HepG2 (cell line): ENCODE data around the gene TBC1D14. TPM values are rescaled to one million over a fixed set of nuclear protein-coding genes. Genes with fewer than 3 reads are reported as not detected.
A peak's percentile ranks its signal among the peaks of the same experiment; 100 is the strongest.

Experiments used
- EP300 ChIP-seq, 3 experiments: sonication (generic) in 1 of 3; formaldehyde crosslinking in 1 of 3; IDR thresholded peaks; 2 replicates each; pipeline versions ENCODE4 v1.5.1 to v1.6.1; 2011 to 2020; ENCODE audit warnings: low read depth in 2 of 3, low read length in 2 of 3, borderline replicate concordance in 1 of 3, improper control_type of control experiment in 1 of 3, mild to moderate bottlenecking in 1 of 3, missing genetic modification reagents in 1 of 3, moderate library complexity in 1 of 3
- ERF ChIP-seq: IDR thresholded peaks from 2 replicates; pipeline ENCODE4 v1.6.1; 2018; ENCODE audit warnings: missing biosample characterization, missing genetic modification reagents
- ETV5 ChIP-seq: IDR thresholded peaks from 2 replicates; pipeline ENCODE4 v1.6.1; 2018; ENCODE audit warnings: missing biosample characterization, missing genetic modification reagents, inconsistent platforms, borderline replicate concordance
- GZF1 ChIP-seq: sonication (generic); formaldehyde crosslinking; IDR thresholded peaks from 2 replicates; pipeline ENCODE4 v1.5.1; 2020; ENCODE audit warnings: mild to moderate bottlenecking, missing genetic modification reagents
- PAX8 ChIP-seq: sonication (generic); formaldehyde crosslinking; IDR thresholded peaks from 2 replicates; pipeline ENCODE4 v1.8.0; 2022; ENCODE audit warnings: mild to moderate bottlenecking, missing genetic modification reagents, borderline replicate concordance
- RAD21 ChIP-seq: fragments of 450-650 bp; formaldehyde crosslinking; IDR thresholded peaks from 2 replicates; pipeline ENCODE4 v1.5.0; 2020; ENCODE audit warnings: mild to moderate bottlenecking
- SRSF1 ChIP-seq: fragments of 200-400 bp; formaldehyde crosslinking; optimal IDR thresholded peaks from 2 replicates; pipeline ENCODE3; 2017; ENCODE audit warnings: mild to moderate bottlenecking, low read depth, low read length, moderate library complexity
- SRSF4 ChIP-seq: fragments of 200-400 bp; formaldehyde crosslinking; IDR thresholded peaks from one replicate; pipeline ENCODE4 v1.6.1; 2018; ENCODE audit warnings: mild to moderate bottlenecking, low read depth, low read length, moderate library complexity; ENCODE audit not compliant: poor library complexity, severe bottlenecking
- STAT5B ChIP-seq: sonication (generic); formaldehyde crosslinking; IDR thresholded peaks from 2 replicates; pipeline ENCODE4 v1.4.0; 2020; ENCODE audit warnings: missing genetic modification reagents
- TBX2 ChIP-seq: sonication (generic); formaldehyde crosslinking; IDR thresholded peaks from 2 replicates; pipeline ENCODE4 v1.5.0; 2020; ENCODE audit warnings: missing genetic modification reagents, mild to moderate bottlenecking, borderline replicate concordance
- TOE1 ChIP-seq: sonication (generic); formaldehyde crosslinking; IDR thresholded peaks from 2 replicates; pipeline ENCODE4 v1.4.0; 2020; ENCODE audit warnings: mild to moderate bottlenecking, missing genetic modification reagents
- ZBTB10 ChIP-seq: sonication (generic); formaldehyde crosslinking; IDR thresholded peaks from 2 replicates; pipeline ENCODE4 v1.4.0; 2020; ENCODE audit warnings: missing genetic modification reagents, borderline replicate concordance
- ZNF33B ChIP-seq: sonication (generic); formaldehyde crosslinking; IDR thresholded peaks from 2 replicates; pipeline ENCODE4 v1.5.1; 2020; ENCODE audit warnings: mild to moderate bottlenecking, missing genetic modification reagents
- ZNF512 ChIP-seq: sonication (generic); formaldehyde crosslinking; IDR thresholded peaks from 2 replicates; pipeline ENCODE4 v1.4.0; 2020; ENCODE audit warnings: mild to moderate bottlenecking, missing genetic modification reagents
- ZNF644 ChIP-seq: IDR thresholded peaks from 2 replicates; pipeline ENCODE4 v1.6.1; 2016; ENCODE audit warnings: low read depth
- polyA plus RNA-seq, 8 experiments: library from polyadenylated mRNA; depleted of rRNA in 3 of 8; stranded (reverse) in 7 of 8; unstranded in 1 of 8; fragments of >200 nt; fragmentation: Illumina TruSeq in 4 of 8; extraction: Trizol in 4 of 8; gene quantifications; 2 replicates each; pipeline versions ENCODE4 v1.2.1 to v1.2.3, GENCODE V29; 2011 to 2016; ENCODE audit warnings: low read depth in 4 of 8, missing spikeins in 1 of 8, mixed read lengths in 1 of 8; ENCODE audit not compliant: insufficient read depth in 1 of 8
- total RNA-seq, 5 experiments: library from RNA; depleted of rRNA; stranded (reverse); fragments of >200 nt; fragmentation: Illumina TruSeq; extraction: Trizol; gene quantifications; 2 replicates each; pipeline ENCODE4 v1.2.3, GENCODE V29; 2016; ENCODE audit warnings: low read depth in 1 of 5
- TF ChIP-seq, protein P1 (sequence below): sonication (generic); formaldehyde crosslinking; IDR thresholded peaks from 2 replicates; pipeline ENCODE4 v1.5.1; 2020; ENCODE audit warnings: missing genetic modification reagents, mild to moderate bottlenecking, borderline replicate concordance
- TF ChIP-seq, protein P2 (sequence below): sonication (generic); formaldehyde crosslinking; IDR thresholded peaks from 2 replicates; pipeline ENCODE4 v1.4.0; 2020; ENCODE audit warnings: missing genetic modification reagents
- TF ChIP-seq, protein P3 (sequence below): sonication (generic); formaldehyde crosslinking; IDR thresholded peaks from 2 replicates; pipeline ENCODE4 v1.8.1; 2023; ENCODE audit warnings: mild to moderate bottlenecking, missing genetic modification reagents, borderline replicate concordance

Gene TBC1D14
- total and polyA plus RNA-seq, 2 of the 13 experiments (the other 11 are each of a cell fraction or from before 2014, with no cell fraction given): 29.5 to 46.5 TPM

DNA sequence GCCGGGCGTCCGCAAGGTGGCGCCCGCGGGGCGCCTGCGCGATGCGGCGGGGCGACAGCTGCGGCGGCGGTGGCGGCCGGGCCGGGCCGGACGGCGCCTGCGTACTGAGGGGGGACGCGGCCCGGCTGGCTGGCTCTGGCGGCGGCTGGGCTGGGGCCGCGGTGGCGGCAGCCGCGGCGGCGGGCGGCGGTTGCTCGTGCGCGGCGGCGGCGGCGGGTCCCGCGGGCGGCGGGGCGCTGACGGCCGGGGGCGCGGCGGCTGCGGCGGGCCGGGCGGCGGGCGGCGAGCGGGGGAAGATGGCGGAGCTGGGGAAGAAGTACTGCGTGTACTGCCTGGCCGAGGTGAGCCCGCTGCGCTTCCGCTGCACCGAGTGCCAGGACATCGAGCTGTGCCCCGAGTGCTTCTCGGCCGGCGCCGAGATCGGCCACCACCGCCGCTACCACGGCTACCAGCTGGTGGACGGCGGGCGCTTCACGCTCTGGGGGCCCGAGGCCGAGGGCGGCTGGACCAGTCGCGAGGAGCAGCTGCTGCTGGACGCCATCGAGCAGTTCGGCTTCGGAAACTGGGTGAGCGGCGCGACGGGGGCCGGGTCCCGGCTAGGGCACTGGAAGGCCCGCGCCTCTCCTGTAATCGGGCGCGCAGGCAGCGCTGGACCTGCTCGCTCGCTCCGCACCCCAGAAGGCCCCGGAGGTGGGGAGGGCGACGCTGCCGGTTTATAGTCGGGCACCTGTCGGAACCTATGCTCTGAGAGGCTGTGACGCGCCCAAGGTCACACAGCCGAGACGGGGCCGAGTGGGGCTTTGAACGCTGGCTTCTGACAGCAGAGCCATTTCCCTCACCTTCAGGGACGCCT, 133.9 kb downstream of the TBC1D14 start, which contains the start of gene TADA2B (continued):
- TF ChIP-seq PAX8 (CRISPR knock-in tag): peak; percentile 69; the same call in 1 of the 2 replicates
- no peak for TF ChIP-seq GZF1
- TF ChIP-seq ZBTB10: no peak
- TF ChIP-seq STAT5B (CRISPR knock-in tag): 0 out of 2 replicates have a peak, but pooled peaks have one; percentile 51
- TF ChIP-seq, protein P1, sequence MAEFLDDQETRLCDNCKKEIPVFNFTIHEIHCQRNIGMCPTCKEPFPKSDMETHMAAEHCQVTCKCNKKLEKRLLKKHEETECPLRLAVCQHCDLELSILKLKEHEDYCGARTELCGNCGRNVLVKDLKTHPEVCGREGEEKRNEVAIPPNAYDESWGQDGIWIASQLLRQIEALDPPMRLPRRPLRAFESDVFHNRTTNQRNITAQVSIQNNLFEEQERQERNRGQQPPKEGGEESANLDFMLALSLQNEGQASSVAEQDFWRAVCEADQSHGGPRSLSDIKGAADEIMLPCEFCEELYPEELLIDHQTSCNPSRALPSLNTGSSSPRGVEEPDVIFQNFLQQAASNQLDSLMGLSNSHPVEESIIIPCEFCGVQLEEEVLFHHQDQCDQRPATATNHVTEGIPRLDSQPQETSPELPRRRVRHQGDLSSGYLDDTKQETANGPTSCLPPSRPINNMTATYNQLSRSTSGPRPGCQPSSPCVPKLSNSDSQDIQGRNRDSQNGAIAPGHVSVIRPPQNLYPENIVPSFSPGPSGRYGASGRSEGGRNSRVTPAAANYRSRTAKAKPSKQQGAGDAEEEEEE (CRISPR knock-in tag): no peak
- TF ChIP-seq, protein P2, sequence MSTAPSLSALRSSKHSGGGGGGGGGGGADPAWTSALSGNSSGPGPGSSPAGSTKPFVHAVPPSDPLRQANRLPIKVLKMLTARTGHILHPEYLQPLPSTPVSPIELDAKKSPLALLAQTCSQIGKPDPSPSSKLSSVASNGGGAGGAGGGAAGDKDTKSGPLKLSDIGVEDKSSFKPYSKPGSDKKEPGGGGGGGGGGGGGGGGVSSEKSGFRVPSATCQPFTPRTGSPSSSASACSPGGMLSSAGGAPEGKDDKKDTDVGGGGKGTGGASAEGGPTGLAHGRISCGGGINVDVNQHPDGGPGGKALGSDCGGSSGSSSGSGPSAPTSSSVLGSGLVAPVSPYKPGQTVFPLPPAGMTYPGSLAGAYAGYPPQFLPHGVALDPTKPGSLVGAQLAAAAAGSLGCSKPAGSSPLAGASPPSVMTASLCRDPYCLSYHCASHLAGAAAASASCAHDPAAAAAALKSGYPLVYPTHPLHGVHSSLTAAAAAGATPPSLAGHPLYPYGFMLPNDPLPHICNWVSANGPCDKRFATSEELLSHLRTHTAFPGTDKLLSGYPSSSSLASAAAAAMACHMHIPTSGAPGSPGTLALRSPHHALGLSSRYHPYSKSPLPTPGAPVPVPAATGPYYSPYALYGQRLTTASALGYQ (CRISPR knock-in tag): no peak
- TF ChIP-seq ZNF33B (CRISPR knock-in tag): no peak
- no peak for TF ChIP-seq TOE1 (CRISPR knock-in tag)
- no peak for TF ChIP-seq SRSF4
- TF ChIP-seq ERF (CRISPR knock-in tag): no peak
- TF ChIP-seq, protein P3, sequence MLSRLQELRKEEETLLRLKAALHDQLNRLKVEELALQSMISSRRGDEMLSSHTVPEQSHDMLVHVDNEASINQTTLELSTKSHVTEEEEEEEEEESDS (CRISPR knock-in tag): no peak
- TF ChIP-seq TBX2 (CRISPR knock-in tag): peak; percentile 41
- TF ChIP-seq RAD21 (CRISPR knock-in tag): peak; percentile 13
- no peak for TF ChIP-seq EP300 (IDR thresholded peaks at IDR 0.05; ENCODE audit: low read depth in 2 of 2, low read length in 2 of 2)
- no peak for TF ChIP-seq EP300 (CRISPR knock-in tag; IDR thresholded peaks at IDR 0.05; ENCODE audit: borderline replicate concordance)
- TF ChIP-seq ZNF644 (CRISPR knock-in tag): no peak
- peak; percentile 40 for TF ChIP-seq SRSF1
- 0 out of 2 replicates have a peak, but pooled peaks have one; percentile 13 for TF ChIP-seq ETV5
- no peak for TF ChIP-seq ZNF512 (CRISPR knock-in tag)
